Skin of body (tissue), 2 donors: ENCODE measurements around the gene HTR1D. TPM values are rescaled to one million over a fixed set of nuclear protein-coding genes. Genes with fewer than 3 reads are reported as not detected.
"Not testable (repeated sequence)": the region's sequence is repeated elsewhere in the genome, so short reads cannot be mapped to it uniquely, and the experiment has no call there.

ENCODE experiments used
- DNase-seq: peaks from one replicate; lab custom pipeline; 2025; lab: John Stamatoyannopoulos, UW
- total RNA-seq: library from RNA; depleted of rRNA; stranded (reverse); fragments of >200 nt; gene quantifications from one replicate; pipeline ENCODE4 v1.2.3, GENCODE V29; 2014

Gene HTR1D
- total RNA-seq, 1 donor from 2014 or later = not detected

DNA sequence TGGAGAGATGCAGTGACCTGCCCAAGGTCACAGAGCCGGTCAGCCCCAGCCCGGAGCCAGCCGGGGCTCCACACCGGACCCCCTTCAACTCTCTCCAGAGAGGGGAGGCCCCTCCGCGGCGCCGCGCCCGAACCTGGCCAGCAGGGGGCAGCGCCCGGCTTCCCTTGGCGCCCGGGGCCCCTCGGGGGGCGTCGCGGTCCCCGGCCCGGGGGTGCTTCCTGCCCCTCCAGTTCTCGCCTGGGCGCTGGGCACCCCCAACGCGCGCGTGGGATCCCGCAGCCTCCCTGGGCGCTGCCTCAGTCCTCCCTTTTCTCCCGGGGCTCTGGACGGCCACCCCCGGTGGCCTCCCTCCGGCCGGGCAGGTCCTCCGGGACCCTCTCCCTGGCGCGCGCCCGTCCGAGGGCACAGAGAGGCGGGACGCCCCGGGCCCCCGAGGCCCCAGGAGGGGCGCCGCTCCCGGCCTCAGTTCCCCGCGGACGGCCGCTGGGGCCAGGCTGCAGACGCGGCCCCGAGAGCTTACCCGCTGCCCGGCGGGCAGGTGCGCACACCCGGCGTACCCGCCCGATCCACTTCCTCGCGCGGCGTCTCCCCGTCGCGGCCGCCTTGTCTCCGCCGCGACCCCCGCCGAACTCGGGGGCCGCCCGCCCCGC, 406 bp downstream of the HTR1D start:
- DNase-seq = no peak

DNA sequence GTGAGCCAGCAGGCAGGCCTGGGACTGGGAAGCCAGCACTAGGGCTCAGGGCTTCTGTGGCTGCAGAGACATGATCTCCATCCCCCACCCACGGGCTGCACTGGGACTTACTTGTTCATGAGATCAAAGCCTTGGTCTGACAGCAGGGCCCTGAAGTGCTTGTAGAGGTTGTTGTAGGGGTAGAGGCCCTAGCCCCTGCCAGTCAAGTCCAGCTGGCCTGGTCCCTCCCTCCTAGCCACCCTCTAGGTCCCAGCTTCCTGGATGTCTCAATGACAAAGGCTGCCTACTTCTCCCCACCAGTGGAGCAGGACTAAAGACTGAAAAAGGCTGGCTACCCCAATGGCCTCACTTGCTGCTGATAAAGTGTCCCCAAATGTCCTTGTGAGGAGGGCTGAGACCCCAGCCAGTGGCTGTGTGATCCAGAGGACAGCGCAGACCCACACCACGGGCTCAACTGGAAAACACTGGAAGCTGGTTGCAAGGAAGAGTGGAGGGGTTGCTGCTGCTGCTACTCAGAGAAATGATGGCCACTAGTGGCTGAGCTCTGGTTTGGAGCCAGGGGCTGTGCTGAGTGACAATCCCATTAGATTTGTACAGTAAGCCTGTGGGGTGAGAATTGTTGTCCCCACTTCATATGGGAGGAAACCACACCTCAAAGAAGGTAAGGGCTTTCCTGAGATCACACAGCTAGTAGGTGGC, 1.4 kb downstream of the HTR1D start:
- DNase-seq = no peak

GRCh38 chr1:23215291-23215690, 2.0 kb downstream of the HTR1D start:
- DNase-seq = no peak

DNA sequence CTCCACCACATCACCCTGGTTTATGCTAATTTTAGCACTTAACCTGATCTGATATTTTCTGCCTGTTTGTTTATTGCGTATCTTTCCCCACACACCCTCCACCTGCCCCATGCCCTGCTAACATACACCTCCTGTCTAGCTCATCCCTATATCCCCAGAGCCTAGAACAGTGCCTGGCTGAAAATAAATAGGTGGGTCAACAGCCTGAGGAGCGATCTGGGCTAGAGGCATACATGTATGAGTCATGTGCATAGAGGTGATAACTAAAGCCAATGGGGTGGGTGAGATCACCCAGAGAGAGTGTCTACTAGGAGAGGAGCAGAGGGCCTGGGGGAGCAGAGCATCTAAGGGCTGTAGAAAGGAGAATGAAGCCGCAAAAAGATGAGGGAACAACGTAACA, 2.7 kb downstream of the HTR1D start:
- no peak for DNase-seq

DNA sequence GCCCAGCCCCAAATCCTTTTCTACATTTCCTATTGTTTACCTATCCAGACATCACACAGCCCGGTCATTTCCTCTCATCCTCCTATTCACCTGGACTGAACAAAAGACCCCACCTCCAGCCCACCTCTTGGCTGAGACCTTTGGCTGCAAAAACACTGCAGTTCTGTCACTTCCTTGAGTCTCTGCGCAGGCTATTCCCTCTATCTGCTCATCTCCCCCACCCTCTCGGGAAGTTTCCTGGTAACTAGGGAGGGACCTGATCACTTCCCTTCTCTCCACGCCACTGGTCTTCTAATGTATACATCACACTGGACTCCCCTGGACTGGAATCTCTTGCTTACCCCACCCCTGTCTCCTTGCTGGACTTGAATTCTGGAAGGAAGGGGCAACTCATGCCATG, 5.3 kb downstream of the HTR1D start:
- DNase-seq = no peak

DNA sequence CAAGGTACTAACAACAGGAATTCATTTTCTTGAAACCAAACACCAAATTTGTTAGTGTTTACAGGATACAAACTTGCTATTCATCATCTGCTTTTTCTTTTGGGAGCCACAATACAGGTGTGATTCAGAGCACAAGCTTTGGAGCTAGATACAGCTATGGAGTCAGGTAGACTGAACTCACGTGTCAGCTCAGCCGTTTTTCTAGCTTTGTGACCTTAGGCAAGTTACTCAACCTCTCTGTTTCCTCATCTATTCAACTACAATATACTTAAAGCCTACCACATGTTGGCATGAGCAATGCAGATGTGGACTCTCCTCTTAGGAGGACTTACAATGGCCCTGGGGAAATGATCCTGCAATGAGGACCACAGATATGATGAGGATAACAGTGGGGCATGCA, 6.3 kb downstream of the HTR1D start:
- no peak for DNase-seq

- DNase-seq = no peak
Measured at GRCh38 chr1:23210351-23210785, 6.9 kb downstream of the HTR1D start.

- no peak for DNase-seq
Measured at GRCh38 chr1:23209770-23210169, 7.5 kb downstream of the HTR1D start.

GRCh38 chr1:23208527-23208926, 8.8 kb downstream of the HTR1D start:
- no peak for DNase-seq

DNA sequence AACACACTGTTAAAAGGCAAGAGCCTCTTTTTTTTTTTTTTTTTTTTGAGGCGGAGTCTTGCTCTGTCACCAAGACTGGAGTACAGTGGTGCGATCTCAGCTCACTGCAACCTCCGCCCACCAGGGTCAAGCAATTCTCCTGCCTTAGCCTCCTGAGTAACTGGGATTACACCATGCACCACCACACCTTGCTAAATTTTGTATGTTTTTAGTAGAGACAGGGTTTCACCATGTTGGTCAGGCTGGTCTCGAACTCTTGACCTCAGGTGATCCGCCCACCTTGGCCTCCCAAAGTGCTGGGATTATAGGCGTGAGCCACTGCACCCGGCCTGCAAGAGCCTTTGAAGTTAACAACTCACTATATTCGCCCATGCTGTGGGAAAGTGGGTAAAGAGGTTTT, 9.6 kb downstream of the HTR1D start:
- DNase-seq = not testable (repeated sequence)

DNA sequence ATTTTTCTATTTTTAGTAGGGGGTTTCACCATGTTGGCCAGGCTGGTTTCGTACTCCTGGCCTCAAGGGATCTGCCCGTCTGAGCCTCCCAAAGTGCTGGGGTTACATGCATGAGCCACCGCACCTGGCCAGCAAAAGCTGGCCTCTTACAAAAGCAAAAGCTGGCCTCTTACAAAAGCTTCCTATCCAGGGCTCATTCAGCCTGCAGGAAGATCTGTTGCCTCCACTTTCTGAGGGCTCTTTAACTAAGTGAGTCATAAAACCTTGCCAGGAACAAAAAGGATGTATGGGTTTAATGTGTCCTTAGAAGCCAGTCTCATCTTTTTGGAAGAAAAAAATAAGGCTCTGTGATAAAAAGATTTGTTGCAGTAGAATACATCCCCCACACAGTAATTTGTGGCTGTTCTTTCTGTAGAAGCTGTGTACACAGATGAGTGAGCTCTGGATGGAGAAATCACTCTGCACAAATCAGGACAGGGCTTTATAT, 15.0 kb downstream of the HTR1D start:
- no peak for DNase-seq

DNA sequence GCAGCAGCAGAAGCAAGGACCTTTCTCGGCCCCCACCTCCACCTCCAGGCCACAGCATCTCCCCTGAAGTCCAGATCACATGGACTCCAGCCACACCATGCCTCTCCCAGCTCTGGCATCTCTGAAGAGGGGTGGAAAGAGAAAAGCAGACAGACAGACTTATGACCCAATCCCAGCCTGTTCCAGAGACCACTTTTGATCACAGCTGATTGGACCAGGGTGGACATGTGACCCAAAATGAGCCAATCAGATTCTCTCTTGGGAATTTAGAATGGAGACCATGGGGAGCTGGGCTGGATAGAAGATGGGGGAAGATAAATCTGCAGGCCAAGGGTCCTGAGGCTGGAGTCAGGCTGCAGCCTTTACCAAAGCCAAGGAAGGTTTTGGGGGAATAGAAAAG, 16.4 kb downstream of the HTR1D start:
- no peak for DNase-seq

GRCh38 chr1:23198373-23198772, 18.9 kb downstream of the HTR1D start:
- peak; percentile 44 for DNase-seq

DNA sequence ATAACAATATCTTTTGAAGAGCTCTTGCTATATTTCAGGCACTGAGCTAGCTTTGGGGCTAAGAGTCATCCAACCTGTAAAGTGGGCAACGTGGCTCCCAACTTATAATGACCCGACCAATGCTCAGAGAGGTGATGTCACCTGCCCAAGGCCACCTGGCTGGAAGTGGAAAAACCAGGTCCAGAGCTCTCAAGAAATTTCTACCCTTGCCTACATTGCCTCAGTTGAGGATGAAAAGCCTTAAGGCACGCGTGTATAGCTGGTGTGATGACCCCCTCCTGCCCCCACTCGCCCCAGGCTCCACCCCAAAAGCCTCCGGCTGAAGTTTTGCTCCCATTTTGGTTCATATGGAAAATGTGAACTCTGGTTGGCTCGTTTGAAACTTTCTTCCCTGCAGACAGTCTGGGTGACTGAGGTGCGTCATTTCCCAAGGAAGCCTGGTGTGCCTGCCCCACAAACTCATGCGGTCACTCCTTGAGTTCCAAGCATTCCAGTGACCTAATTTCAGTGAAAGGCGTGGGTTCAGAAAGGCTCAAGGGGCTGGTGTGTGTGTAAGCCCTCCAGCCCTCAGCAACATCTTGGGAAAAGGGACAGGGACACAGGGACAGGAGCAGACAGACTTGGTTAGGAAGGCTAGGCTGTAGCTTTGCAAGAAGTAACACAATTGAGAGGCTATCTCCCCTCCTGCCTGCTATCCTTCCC, 20.5 kb downstream of the HTR1D start:
- no peak for DNase-seq

GRCh38 chr1:23194119-23194984, 22.9 kb downstream of the HTR1D start:
- no peak for DNase-seq

DNA sequence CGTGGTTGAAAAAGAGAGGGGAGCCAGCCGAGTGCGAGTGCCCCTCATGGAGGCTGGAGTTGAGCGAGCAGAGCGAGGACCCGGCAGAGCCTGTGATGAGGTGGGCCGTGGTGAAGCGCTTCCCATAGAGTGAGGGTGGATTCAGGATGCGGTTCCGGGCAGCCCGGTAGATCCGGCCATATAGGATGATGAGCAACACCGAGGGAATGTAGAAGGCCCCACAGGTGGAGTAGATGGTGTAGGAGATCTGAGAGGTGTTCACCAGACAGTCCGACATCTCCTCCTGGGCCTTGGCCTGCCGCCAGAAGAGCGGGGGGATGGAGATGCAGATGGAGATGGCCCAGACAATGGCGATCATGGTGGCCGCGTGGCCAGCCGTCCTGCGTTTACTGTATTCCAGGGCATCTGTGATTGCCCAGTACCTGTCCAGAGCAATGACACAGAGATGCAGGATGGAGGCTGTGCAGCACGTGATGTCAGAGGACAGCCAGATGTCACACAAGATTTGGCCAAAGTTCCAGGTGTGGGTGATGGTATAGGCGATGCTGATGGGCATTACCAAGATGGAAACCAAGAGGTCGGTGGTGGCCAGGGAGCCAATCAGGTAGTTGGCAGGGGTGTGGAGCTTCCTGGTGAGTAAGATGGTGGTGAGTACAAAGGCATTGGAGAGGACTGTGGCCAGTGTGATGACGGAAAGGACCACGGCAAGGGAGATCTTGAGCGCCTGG, 23.7 kb downstream of the HTR1D start:
- DNase-seq = no peak

- DNase-seq = no peak
Measured at GRCh38 chr1:23191199-23191598, 26.1 kb downstream of the HTR1D start.

- DNase-seq = not testable (repeated sequence)
Measured at GRCh38 chr1:23188936-23189452, 28.3 kb downstream of the HTR1D start.

- no peak for DNase-seq
Measured at GRCh38 chr1:23188434-23188884, 28.8 kb downstream of the HTR1D start.

DNA sequence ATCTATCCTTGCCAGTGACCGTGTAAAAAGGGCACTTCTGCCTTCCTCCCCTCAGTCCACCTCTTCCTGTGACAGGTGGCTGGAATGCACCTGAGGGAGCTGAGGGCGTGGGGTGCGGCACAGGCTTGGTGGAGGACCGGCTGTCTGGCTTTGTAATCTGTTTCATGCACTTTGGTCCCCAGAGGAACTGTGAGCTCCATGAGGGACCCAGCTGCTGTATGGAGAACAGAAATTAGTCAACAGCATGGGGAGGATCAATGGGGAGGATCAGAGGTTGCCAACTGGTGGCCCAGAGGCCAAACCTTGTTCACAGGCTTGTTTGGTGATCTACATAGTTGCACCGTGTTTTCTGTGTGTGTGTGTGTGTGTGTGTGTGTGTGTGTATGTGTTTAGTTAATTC, 29.7 kb downstream of the HTR1D start:
- DNase-seq = no peak
